GM06990 (cell line): Measurements from ENCODE around the gene LHX3.

Experiments
- DNase-seq: peaks from one replicate; pipeline ENCODE4 v3.0.0-alpha.2; 2011; ENCODE audit not compliant: insufficient read length; ENCODE audit errors: extremely low read depth
- H3K27me3 ChIP-seq: replicated peaks from 2 replicates; pipeline ENCODE4 v1.6.0; 2011; ENCODE audit warnings: low read length; ENCODE audit not compliant: control insufficient read depth, insufficient read depth
- H3K36me3 ChIP-seq: 2 replicates; pipeline ENCODE4 v1.5.1; 2011; ENCODE audit warnings: low read length; ENCODE audit not compliant: control insufficient read depth, insufficient read depth
- H3K4me3 ChIP-seq: replicated peaks from 2 replicates; pipeline ENCODE4 v1.5.1; 2011; ENCODE audit warnings: low read depth, mild to moderate bottlenecking, control low read depth, low read length
- TF ChIP-seq, protein P1 (sequence below): IDR thresholded peaks from 2 replicates; pipeline ENCODE4 v1.5.1; 2011; ENCODE audit warnings: low read length, control low read depth, mild to moderate bottlenecking, inconsistent platforms; ENCODE audit not compliant: insufficient read depth, poor library complexity, severe bottlenecking

LHX3 gene

DNA sequence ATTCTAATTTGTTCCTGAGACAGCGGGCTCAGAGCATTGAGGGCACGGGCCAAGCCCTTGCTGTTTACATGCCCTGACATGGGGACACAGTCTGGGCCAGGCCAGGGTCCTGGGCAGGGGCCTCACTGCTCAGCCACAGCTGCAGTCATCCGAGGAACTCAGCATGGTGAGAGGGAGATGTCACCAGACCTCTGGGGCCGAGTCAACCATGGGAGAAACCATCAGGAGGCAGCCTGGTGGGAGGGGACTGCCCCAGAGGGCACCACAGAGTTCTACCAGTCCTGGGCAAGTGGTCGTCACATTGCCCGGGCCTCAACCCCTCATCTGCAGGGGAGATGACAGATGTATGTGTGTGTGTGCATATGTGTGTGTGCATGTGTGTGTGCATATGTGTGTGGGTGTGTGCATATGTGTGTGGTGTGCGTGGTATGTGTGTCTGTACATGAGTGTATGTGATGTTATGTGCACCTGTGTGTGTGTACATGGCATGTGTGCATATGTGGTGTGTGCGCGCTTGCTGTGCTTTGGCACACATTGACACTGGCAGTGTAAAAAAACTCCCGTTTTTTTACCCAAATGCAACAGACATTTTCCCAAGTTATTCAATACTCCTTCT is 43.8 kb downstream of the LHX3 start:
- Histone ChIP-seq H3K36me3 (no peaks in the 10 kb centered on the region), H3K4me3 (no peak overlapping the region), H3K27me3 (no peaks in the 10 kb centered on the region; the same call in 1 of the 2 replicates)
- TF ChIP-seq, protein P1, sequence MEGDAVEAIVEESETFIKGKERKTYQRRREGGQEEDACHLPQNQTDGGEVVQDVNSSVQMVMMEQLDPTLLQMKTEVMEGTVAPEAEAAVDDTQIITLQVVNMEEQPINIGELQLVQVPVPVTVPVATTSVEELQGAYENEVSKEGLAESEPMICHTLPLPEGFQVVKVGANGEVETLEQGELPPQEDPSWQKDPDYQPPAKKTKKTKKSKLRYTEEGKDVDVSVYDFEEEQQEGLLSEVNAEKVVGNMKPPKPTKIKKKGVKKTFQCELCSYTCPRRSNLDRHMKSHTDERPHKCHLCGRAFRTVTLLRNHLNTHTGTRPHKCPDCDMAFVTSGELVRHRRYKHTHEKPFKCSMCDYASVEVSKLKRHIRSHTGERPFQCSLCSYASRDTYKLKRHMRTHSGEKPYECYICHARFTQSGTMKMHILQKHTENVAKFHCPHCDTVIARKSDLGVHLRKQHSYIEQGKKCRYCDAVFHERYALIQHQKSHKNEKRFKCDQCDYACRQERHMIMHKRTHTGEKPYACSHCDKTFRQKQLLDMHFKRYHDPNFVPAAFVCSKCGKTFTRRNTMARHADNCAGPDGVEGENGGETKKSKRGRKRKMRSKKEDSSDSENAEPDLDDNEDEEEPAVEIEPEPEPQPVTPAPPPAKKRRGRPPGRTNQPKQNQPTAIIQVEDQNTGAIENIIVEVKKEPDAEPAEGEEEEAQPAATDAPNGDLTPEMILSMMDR, result no peak
- no peak for DNase-seq

DNA sequence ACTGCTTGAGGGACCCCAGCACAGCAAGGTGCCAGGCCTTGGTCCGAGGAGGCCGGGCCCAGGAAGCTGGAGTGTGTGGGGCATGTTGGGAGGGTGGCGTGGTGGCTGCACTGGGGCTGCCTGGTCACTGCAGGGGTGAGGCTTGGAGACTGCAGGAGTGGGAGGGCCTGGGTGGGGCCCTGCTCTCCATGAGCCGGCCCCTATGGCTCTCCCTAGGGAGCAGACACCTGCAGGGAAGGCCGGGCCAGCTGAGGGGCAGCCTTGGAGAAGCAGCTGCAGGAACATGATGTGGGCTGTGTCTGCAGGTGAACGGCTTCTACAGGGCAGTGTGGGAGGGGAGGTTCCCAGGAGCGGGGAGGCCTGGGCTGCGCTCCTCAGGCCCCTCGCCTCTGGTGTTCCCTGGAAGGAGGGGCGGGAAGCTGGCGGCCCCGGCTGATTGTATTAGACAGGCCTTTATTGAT is 44.5 kb downstream of the LHX3 start:
- Histone ChIP-seq H3K4me3 (no peak overlapping the region), H3K36me3 (no peaks in the 10 kb centered on the region), H3K27me3 (no peaks in the 10 kb centered on the region; the same call in 1 of the 2 replicates)
- TF ChIP-seq, protein P1, result no peak
- no peak for DNase-seq

DNA sequence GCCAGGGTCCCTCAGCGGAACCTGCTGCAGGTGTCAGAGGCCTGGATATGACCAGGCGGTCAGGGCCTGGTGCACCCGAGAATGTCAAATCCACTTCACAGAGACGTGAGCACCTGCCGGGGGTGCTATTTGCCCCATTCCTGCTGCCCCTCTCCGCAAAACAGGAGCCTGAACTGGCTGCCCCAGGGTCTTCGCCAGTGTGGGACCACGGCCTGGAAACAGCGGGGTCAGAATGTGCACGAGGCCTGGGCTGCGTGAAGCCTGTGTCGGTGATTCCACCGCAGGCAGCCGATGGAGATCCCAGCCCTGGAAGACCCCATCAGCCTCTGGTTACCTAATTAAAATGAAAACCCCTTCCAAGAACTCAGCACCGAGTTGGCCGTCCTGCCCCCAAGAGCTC is 45.1 kb downstream of the LHX3 start:
- no peak for DNase-seq
- H3K4me3 ChIP-seq, result no peak overlapping the region
- TF ChIP-seq, protein P1, result no peak
- H3K27me3 ChIP-seq, result no peaks in the 10 kb centered on the region; the same call in 1 of the 2 replicates
- H3K36me3 ChIP-seq, result no peaks in the 10 kb centered on the region

DNA sequence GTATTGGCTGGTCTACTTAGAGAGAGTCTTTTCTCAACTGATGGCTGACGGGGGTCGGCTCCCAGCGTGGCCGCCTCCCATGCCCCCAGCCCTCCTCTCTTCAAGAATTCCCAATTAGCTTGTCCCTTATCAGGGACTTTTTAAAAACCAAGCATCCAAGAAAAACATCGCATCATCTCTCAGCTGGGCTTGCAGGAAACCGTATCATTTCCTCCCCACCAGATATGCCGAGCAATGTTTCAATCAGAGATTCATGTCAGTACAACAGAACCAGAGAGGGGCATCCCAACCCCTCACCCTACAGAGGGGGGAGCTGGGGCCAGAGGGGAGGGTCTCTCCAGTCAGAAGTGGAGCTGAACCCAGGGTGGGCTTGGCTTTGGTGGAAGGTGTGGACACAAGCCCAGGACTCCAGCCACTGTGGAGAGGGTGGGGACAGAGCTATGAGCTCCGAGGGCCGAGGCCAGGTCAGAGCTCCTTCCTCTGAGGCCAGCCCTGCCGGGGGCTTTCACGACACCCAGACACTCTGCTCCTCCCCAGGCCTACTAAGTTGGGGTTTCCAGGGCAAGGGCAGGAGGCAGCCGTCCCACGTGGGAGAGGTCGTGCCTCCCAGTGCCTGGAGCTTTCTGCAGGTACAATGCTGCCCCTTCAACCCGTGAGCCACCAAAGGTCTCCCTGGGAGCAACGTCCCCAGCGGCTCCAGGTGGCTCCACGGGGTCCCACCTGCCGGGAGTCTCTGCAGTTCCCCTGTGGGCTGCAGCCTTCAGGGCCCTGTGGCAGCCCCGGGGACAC is 47.3 kb downstream of the LHX3 start:
- TF ChIP-seq, protein P1, result no peak
- no peaks in the 10 kb centered on the region for H3K36me3 ChIP-seq
- no peak overlapping the region for H3K4me3 ChIP-seq
- H3K27me3 ChIP-seq, result no peaks in the 10 kb centered on the region; the same call in 1 of the 2 replicates
- no peak for DNase-seq

DNA sequence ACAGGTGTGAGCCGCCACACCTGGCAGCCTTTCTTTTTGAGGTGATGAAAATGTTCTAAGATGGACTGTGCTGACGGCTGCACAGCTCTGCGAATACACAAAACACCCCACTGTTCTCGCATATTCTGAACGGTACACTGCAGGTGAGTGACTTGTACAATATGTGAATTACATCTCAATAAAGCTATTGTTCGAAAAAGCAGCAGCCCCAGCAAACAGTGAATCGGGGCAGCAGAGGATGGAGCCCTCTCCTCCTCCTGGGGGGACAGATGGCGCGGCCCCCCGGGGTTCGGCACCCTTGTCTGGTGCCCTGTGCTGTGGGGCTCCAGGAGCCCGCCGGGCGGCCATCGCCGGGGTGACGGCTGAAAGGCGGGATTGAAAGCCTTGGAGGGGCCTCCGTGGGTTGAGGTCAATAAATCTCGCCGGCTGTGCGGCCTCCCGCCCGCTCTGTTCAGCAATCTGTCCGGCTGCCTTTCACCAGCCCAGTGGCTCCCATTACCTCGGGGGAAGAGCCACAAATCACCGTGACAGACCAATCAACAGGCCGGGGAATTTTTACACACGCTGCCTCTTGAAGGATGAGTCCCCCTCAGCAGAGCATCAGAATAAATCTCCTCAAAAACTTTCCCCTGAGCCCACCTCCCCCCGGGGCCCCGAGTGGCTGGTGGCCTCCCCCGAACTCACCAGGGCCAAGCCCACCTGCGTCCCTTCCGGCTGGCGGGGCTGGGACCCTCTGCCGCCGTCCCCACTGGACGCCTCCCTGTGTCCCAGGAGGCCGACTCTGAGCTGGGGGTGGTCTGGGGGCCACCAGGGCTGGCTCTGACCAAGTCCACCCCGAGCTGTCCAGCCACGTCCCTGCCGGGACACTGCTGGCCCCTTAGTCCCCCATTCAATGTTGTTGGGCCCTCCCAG is 48.5 kb downstream of the LHX3 start:
- H3K4me3 ChIP-seq, result no peak overlapping the region
- DNase-seq, result no peak
- TF ChIP-seq, protein P1, result no peak
- H3K36me3 ChIP-seq, result no peaks in the 10 kb centered on the region
- H3K27me3 ChIP-seq, result no peaks in the 10 kb centered on the region; the same call in 1 of the 2 replicates
